Daoy (cell line): Measurements from ENCODE around the gene GLT8D1. TPM values are rescaled to one million over a fixed set of nuclear protein-coding genes. Genes with fewer than 3 reads are reported as not detected.
"Not testable (repeated sequence)": the region's sequence is repeated elsewhere in the genome, so short reads cannot be mapped to it uniquely, and the experiment has no call there.

ENCODE experiments used
- DNase-seq: peaks from one replicate; pipeline ENCODE4 v3.0.0-alpha.2; 2015; ENCODE audit warnings: low read depth
- total RNA-seq: library from RNA; depleted of rRNA; stranded (reverse); fragments of >200 nt; shearing (Covaris generic); gene quantifications from 2 replicates; pipeline ENCODE4 v1.2.3, GENCODE V29; 2014; rRNA removed

Gene GLT8D1, protein sequence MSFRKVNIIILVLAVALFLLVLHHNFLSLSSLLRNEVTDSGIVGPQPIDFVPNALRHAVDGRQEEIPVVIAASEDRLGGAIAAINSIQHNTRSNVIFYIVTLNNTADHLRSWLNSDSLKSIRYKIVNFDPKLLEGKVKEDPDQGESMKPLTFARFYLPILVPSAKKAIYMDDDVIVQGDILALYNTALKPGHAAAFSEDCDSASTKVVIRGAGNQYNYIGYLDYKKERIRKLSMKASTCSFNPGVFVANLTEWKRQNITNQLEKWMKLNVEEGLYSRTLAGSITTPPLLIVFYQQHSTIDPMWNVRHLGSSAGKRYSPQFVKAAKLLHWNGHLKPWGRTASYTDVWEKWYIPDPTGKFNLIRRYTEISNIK
- 37.7 and 62.4 TPM in 2 replicates for total RNA-seq

DNA sequence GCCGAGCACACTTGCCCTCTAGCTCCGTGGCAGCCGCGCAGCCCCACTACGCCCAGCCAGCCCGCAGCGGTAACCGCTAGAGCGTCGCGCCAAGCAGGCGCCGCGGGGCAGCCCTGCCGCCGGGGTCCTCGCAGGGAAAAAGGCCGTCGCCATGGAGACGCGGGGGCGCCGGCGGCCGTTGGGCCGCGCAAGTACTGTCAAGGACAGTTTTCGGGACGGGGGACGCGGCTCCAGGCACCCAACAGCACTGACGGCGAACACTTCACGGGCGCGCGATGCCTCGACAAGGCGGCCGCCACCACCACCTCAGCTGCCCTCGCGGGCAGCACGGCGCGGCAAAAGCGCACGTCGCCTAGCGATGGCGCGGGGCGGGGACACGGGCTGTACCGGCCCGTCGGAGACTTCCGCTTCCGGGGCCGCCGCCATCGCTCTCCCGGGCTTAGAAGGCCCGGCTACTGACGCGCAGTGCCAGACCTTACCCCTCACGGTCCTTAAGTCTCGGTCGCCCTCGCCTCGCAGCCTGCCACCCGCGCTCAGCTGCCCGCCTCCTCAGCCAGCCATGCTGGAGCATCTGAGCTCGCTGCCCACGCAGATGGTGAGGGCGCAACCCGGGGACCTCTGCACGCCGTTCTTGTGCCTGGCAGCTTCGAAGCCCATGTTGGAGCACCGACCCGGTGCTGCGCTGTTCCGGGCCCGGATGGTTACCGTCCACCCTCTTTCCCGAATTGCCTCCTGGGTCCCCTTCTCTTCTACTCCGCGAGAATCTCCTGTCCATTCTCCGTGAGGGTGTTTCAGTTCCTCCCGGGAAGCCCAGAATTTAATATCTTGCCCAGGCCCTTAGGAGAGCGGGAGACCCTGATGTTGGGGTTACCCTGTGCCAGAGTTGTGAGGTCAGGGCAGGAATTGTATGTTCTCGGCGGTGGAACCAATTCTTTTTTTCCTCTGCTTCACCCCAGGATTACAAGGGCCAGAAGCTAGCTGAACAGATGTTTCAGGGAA, at the start of gene GLT8D1, which contains the start of gene SPCS1:
TSS of gene GLT8D1 (minus strand) at position 104 of the 999 bp plus-strand sequence. CDS start 5,331 bp downstream, outside the sequence.
TSS of gene SPCS1 (plus strand) at position 419 of the 999 bp plus-strand sequence. CDS start at position 560, 141 bp downstream.
- DNase-seq, result peak; percentile 87

DNA sequence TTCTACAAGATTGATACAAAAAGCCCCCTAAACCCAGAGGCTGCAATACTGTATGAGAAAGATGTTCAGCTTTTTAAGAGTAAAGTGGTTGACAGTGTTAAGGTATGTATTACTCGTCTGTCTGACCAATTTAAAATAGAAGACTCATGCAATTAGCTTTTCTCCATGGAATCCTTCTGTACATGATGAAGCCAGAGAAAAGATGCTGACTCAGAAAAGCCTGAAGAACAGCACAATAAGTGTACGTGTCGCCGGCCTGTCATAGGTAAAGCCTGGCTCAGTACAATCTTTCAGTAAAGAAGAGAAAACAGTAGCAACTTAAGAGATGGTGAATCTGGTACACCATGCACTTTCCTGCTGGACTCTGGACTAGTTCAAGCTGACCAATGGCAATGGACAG, 48.8 kb upstream of the GLT8D1 start:
- no peak for DNase-seq

DNA sequence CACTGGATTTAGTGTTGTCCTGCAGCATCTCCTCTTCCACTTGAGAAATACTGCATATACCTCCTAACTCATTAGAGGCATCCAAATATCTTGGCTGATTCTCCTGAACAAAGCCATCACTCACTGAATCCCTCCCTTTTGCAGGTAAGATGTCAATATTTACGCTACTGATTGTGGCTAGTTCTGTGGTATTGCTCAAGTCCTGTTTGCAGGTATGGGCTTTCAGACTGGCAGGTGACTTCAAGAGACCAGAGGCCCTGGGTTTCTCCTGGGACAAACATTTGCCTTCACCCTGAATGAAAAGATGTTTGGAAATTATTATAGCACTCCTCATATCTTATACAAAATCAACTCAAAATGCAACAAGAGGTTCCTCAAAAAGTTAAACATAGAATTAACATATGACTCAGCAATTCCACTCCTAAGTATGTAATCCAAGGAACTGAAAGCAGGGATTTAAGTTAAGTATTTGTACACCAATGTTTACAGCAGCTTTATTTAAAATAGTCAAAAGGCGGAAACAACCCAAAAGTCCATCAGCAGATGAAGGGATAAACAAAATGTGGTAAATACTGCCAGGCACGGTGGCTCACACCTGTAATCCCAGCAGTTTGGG, 46.6 kb upstream of the GLT8D1 start:
- DNase-seq, result no peak

DNA sequence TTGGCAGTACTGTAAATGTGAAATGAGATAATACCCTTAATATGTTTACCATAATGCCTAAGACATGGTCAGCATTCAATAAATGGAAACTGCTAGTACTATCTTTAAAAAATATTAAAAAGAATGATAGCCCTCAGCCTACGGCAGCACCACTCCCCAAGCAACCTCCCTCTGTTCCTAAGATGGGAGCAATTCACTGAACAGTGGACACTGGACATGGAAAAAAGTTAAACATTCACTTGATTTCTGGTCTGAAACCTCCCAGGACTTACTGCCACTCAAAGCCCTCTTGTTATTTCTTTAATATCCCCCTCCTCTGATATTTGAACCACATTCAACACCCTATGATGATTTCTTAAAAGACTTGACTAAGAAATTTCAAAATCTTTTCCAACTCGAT, 38.1 kb upstream of the GLT8D1 start:
- DNase-seq, result no peak

DNA sequence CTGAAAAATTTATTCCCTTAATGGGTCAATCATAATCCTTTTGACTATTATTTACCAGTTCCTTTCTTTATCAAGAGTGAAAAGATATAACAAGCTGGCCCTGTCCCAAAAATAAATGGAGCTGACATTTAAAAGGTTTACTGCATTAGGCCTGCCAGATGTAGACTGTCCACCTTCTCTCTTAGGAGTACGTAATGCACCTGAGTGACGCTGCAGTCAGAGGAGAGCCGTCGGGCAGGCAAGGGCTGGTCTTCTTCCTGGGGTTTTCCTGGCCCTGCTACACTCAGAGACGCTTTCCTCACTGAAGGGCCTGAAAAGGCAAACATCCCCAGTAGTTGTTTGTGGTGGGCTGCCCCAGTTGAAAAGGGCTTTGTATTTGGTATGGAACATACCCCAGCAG, 37.6 kb upstream of the GLT8D1 start:
- DNase-seq, result no peak

DNA sequence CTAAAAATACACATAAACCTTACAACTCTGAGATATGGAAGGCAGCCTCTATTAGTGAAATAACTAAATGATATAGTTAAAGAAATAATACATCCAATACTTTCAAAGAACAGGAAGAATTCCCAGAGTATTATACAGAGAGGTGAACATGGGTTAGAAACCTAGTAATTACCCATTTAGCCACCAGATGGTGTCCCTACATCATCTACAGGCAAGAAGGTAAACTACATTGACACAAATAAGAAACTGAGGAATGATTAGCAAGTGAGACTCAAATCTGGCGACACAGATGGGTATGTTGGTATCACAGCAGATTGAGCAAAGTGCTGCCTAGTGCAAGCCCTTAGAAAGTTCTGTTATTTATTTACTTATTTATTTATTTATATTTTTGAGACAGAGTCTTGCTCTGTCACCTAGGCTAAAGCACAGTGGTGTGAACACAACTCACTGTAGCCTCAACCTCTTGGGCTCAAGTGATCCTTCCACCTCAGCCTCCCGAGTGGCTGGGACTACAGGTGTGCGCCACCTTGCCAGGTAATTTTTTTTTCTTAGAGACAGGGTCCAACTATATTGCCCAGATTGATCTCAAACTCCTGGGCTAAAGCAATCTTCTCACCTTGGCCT, 36.9 kb upstream of the GLT8D1 start:
- DNase-seq, result peak; percentile 3

DNA sequence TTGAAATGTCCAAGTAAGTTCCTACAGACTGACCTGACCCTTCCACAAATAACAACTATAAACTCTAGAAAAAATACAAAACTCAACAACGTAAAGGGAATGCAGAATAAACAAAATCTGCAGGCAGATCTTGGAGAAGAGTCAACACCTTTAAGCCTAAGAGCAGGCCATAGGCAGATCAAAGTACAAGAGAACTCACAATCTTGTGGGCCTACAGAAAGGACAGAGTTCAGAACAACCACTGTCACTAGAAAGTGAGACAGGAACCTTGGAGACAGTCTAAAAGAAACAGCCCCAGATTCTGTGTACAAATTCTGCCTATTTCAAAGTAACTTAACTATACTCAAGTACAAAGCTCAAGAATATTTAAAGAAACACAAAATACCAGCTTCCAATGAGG, 34.1 kb upstream of the GLT8D1 start:
- no peak for DNase-seq

DNA sequence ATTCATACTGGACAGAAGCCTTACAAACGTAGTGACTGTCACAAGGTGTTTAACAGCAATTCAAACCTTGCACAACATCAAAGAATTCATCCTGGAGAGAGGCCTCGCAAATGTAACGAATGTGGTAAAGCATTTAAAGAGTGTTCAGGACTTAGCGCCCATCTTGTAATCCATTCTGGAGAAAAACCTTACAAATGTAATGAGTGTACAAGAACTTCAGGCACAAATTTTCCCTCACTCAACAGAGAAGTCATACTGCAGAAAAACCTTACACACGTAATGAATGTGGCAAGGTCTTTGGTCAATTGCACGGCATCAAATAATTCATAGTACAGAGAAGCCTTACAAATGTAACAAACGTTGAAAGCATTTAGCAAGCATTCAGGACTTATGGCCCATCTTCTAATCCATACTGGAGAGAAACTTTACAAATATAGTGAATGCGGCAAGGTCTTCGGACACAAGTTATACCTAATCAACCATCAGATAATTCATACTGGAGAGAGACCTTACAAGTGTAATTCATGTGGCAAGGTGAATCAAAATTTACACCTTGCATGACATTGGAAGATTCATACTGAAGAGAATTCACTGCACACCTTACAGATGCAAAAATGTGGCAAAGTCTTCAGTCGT, 27.8 kb upstream of the GLT8D1 start:
- DNase-seq, result no peak

DNA sequence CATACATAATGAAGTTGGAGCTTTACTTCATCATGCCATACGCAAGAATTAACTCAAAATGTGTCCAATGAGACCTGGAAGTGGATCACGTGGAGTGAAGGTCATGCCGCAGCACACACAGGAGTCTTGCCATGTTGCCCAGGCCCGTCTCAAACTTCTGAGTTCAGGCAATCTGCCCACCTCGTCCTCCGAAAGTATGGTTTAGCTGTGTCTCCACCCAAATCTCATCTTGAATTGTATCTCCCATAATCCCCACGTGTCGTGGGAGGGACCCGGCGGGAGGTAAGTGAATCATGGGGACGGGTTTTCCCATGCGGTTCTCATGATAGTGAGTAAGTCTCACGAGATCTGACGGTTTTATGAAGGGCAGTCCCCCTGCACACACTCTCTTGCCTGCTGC, 26.0 kb upstream of the GLT8D1 start:
- DNase-seq, result no peak

DNA sequence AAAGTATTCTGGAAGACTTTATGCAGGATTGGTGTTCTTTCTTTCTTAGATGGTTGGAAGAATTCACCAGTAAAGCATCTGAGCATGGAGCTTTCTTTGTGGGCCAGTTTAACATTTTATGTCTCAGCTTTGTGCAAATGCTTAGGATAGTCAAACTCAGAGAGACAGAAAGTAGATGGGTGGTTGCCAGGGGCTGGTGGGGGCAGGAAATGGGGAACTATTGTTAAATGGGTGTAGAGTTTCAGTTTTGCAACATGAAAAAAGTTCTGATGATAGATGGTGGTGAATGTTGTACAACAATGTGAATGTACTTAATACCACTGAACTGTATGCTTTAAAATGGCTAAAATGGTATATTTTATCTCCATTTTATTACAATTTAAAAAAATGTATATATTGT, 25.1 kb upstream of the GLT8D1 start:
- no peak for DNase-seq

DNA sequence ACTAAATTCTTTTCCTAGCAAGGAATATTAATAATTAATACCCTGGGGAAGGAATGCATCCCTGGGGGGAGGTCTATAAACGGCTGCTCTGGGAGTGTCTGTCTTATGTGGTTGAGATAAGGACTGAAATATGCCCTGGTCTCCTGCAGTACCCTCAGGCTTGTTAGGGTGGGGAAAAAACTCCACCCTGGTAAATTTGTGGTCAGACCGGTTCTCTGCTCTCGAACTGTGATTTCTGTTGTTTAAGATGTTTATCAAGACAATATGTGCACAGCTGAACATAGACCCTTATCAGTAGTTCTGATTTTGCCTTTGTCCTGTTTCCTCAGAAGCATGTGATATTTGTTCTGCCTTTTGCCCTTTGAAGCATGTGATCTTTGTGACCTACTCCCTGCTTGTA, 23.2 kb upstream of the GLT8D1 start:
- DNase-seq, result not testable (repeated sequence)

DNA sequence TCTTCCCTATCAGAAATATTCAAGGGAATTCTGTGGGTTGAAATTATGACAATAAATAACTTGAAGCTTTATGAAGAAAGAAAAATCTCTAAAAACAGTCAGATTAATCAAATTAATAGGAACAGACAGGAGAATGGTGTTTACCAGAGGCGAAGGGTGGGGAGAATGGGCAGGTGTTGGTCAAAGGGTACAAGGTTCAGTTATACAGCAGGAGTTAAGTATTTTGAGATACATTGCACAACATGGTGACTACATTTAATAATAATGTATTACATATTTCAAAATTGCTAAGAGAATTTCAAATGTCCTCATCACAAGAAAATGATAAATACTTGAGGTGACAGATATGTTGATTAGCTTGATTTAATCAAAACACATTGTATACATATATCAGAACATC, 18.9 kb upstream of the GLT8D1 start:
- DNase-seq, result no peak

DNA sequence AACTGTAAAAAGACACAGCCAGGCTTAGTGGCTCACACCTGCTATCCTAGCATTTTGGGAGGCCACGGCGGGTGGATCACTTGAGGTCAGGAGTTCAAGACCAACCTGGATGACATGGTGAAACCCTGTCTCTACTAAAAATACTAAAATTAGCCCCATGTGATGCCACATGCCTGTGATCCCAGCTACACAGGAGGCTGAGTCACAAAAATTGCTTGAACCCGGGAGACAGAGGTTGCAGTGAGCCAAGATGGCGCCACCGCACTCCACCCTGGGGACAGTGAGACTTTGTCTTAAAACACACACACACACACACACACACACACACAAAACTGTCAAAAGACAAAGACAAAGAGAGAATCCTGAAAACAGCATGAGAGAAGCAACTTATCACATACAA, 18.3 kb upstream of the GLT8D1 start:
- DNase-seq, result no peak

DNA sequence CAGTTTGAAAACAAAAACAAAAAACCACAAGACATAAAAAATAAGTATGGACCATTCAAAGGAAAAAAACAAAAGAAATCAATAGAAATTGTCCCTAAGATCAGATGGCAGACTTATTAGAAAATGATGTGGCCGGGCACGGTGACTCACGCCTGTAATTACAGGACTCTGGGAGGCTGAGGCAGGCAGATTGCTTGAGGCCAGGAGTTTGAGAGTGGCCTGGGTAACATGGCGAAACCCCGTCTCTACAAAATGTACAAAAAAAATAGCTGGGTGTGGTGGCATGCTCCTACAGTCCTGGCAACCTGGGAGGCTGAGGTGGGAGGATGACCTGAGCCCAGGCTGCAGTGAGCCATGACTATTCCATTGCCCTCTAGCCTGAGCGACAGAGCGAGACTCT, 16.9 kb upstream of the GLT8D1 start:
- DNase-seq, result no peak

DNA sequence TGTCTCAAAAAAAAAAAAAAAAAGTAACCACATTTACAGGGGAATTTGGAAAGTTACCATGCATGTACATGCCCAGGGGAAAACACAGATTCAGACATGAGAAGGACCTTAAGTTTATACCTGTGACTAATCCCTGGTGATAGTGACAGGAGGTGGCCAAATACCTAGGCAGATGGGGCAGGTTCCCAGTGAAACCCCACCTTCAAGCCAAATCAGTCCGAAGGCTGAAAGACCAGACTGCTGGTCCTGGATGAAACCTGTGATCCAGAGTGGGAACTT, 16.1 kb upstream of the GLT8D1 start:
- no peak for DNase-seq

DNA sequence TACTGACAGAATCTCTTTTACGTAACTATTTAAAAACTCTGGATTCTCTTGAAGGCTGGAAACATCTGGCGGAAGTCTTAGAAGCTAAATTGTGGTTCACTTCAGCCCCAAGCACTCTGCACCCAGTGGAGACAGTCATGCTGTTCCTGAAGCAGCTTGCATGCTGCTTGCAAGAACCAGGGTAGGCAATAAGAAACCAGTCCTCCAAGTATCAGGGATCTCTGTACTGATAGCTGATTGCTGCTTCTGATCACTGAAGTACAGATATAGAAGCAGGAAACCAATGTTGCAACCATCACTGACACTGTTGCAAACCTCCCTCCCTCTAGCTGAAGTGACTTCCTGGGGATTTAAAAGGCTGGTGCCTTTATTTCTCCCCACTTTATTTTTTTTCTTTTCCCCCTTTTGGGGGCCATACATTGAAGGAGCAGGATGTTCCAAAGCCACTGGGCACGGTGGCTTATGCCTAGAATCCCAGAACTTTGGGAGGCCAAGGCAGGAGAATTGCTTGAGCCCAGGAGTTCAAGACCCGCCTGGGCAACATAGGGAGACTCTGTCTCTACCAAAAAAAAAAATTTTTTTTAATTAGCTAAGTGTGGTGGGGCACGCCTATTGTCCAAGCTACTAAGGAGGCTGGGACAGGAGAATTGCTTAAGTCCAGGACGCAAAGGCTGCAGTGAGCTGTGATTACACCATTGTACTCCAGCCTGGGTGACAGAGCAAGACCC, 15.6 kb upstream of the GLT8D1 start:
- DNase-seq, result no peak

DNA sequence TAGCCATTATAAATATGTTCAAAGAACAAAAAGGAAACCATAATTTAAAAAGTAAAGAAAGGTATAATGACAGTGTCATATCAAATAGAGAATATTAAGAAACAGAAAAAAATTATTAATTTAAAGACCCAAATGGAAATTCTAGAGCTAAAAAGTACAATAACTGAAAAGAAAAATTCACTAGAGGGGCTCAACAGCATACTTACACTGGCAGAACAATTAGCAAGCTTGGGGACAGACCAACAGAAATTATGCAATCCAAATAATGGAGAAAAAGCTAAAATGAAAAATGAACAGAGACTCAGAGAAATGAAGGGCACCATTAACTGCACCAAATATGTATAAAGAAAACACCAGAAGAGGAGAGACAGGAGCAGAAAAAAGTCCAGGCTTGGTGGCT, 14.0 kb upstream of the GLT8D1 start:
- no peak for DNase-seq

DNA sequence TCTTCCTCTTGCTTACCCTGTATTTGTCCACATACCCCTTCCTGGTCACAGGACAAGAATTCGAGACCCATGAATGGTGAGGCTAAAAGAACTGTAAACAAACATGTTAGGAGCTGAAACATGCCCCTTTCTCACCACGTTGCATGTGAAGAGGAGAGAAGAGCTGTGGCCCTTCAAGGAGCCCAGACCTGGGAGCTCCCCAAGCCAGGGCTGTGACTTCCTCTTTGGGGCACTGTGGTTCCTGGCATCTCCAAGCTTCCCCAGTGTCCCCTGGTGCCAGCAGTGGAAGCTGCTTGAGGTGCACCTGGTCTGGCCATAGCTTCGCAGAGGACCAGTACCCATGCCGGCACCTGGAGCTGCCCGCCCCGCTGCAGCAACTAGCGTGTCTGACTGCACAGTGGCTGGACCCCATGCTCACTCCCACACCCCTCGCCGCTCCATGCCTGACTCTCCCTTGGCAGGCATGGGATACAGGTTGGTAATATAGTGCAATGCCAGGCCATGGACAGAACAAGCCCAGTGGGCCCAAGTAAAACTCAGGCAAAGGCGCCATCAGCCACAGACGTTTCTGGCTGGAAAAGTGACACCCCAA, 10.2 kb upstream of the GLT8D1 start:
- no peak for DNase-seq

DNA sequence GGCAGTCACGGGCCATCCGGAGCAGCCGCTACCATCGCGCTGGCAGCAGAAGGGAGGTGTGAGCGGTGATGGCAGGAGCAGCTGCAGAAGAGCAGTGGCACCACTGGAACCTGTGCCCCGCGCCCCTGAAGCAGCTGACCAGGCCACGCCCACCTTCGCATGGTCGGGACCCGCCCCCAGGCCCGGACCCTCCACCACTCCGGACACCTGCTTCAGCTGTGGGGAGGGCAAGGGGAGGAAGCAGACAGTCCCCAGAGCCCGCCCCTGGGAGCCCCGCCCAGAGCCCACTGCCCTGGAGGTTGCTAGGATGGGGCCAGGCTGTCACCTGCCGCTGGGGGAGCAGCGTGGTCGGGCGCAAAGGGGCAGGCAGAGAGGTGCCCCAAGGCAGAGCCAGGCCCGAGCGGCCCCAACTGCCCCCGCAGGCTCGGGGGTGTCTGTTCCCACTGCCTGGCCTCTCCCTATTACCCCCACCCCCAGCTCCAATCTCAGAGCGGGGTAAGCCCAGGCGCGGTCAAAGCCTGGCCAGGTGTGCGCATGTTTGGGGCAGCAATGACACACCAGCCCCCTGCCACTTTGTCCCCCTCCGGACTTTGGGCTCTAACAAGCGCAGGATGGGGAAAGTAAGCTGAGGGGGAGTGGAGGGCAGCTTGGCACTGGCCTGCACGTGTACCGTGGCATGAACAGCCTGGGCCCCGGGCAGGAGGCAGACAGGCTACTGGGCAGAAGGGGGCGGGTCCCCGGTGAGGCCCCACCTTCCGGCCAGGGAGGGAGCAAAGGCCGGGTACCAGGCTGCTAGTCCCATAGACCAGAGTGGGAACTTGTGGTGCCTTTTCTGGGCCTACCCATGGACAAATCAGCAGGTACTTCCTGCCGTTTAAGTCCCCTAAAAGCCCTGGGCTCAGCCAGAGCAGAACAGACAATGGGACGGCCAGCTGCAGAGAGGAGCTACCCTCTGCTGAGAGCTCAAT, 9.0 kb upstream of the GLT8D1 start:
- DNase-seq, result no peak
